ENCODE measurements around the gene ANTXR1. TPM values are rescaled to one million over a fixed set of nuclear protein-coding genes. Genes with fewer than 3 reads are reported as not detected.
A peak's percentile ranks its signal among the peaks of the same experiment; 100 is the strongest.

ANTXR1 gene
- total and polyA plus RNA-seq, 2 experiments from 2014 or later = 24.0 to 36.0 TPM

DNA sequence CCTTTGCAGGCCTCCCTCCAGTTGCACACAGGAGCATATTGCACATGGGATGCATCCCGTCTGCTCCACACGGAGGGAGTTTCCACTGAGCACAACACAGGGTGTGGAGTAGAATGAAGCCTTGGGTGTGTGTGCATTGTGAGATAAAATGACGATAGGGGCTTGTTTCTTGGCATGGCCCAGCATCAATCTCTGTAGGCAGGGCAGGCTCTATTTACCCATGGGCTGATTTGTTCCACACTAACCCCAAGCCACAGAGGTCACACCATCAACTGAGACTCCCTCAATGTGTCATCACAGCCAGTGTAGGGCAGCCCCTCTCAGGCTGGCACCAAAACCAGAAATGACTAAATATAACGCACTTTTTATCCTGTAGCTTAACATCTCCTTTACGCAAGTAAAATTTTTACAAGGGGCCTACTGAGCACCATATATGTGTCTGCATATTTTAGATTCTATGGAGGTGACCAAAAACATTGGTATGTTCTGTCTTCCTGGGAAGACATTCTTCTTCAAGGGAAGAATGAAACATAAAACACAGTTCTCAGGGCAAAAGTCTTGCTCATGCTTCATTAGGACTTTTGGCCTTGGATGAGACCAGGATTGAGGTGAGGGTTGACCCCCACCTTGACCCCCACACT, 41.3 kb upstream of the ANTXR1 start:
- Histone ChIP-seq H3K9me3 (ENCODE audit: low read depth) (no peaks in the 10 kb centered on the region), H3K36me3 (no peaks in the 10 kb centered on the region), H3K4me1 (ENCODE audit: low read depth) (no peaks in the 10 kb centered on the region), H3K4me3 (no peak overlapping the region), H3K27ac (no peak overlapping the region), H3K27me3 (no peaks in the 10 kb centered on the region)
- peak in 1 of 2 donors; percentile 87 for DNase-seq (ENCODE audit: low read depth in 1 of 2, low spot score in 1 of 2)
- no peak for TF ChIP-seq CTCF (IDR thresholded peaks at IDR 0.05; ENCODE audit: low read depth, low read length)

DNA sequence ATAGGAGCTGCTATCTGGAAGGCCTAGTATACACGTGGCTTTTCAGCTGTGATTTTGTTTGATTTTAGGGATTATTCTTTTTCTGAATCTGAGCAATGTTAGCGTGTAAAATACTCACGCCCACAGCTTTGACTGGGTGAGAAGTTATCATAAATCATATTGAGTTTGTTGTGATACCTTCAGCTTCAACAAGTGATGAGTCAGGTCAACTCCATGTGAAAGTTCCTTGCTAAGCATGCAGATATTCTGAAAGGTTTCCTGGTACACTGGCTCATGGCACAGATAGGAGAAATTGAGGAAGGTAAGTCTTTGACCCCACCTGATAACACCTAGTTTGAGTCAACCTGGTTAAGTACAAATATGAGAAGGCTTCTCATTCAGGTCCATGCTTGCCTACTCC, 38.7 kb upstream of the ANTXR1 start, which contains the start of gene GKN1:
GKN1 (plus strand) TSS at position 386 of the 400 bp plus-strand sequence. CDS start 42 bp downstream, outside the sequence.
- H3K4me3 ChIP-seq = no peak within 1 kb of the TSS
- no peak for DNase-seq (ENCODE audit: low read depth in 1 of 2, low spot score in 1 of 2)
- TF ChIP-seq CTCF (IDR thresholded peaks at IDR 0.05; ENCODE audit: low read depth, low read length) = no peak
- no peaks in the 10 kb centered on the region for H3K9me3 ChIP-seq (ENCODE audit: low read depth)
- no peak within 1 kb of the TSS for H3K27ac ChIP-seq
- peaks cover 6% of the 10 kb centered on the region for H3K27me3 ChIP-seq
- H3K36me3 ChIP-seq = no peaks in the 10 kb centered on the region
- no peaks in the 10 kb centered on the region for H3K4me1 ChIP-seq (ENCODE audit: low read depth)

DNA sequence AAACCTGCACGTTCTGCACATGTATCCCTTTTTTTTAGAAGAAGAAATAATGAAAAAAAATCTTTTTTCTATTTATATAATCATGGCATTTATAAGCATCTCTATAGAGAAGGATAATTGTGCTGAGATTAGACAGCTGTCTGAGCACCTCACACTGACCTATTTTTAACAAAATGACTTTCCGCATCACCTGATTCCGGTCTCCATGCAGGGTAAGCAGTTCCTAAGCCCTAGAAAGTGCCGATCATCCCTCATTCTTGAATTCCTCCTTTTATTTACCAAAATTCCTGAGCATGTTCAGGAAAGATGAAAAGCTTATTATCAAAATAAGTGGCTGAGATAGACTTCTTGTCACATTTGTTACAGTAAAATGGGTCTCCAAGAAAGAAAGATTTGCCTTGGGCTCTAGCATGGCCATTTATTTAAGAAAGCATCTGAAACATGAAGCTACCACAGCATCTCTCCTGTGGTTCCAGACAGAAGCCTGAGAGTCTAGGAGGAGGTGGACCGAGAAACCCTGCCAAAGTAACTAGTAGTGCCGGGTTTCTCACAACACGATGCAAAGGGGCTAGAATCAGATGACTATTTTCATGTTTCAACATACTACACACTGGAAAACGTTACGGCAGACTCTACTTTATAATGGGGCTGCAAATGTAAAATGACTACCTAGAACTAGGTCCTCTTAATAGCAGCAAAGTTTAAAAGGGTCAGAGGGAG, 37.9 kb upstream of the ANTXR1 start:
- no peaks in the 10 kb centered on the region for H3K9me3 ChIP-seq (ENCODE audit: low read depth)
- no peak overlapping the region for H3K27ac ChIP-seq
- H3K4me3 ChIP-seq = no peak overlapping the region
- no peak for DNase-seq (ENCODE audit: low read depth in 1 of 2, low spot score in 1 of 2)
- H3K27me3 ChIP-seq = peaks cover 9% of the 10 kb centered on the region
- no peak for TF ChIP-seq CTCF (IDR thresholded peaks at IDR 0.05; ENCODE audit: low read depth, low read length)
- H3K4me1 ChIP-seq (ENCODE audit: low read depth) = no peaks in the 10 kb centered on the region
- no peaks in the 10 kb centered on the region for H3K36me3 ChIP-seq

DNA sequence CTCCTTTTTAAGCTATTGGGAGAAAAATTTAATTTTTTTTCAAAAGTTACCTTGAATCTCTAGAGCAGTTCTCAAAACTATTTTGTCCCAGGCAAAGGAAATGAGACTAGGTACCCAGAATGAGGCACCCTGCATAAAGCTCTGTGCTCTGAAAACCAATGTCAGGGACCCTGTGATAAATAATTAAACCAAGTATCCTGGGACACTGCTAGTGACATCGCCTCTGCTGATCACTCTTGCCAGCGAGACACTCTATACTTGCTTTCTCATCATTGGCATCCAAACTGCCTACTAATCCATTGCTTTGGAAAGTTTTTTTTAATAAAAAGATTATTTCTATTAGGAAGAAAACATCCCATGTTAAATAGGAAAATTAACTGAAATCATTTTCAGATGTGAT, 37.1 kb upstream of the ANTXR1 start:
- no peaks in the 10 kb centered on the region for H3K36me3 ChIP-seq
- H3K9me3 ChIP-seq (ENCODE audit: low read depth) = no peaks in the 10 kb centered on the region
- TF ChIP-seq CTCF (IDR thresholded peaks at IDR 0.05; ENCODE audit: low read depth, low read length) = no peak
- H3K4me1 ChIP-seq (ENCODE audit: low read depth) = no peaks in the 10 kb centered on the region
- H3K4me3 ChIP-seq = no peak overlapping the region
- no peak for DNase-seq (ENCODE audit: low read depth in 1 of 2, low spot score in 1 of 2)
- peaks cover 9% of the 10 kb centered on the region for H3K27me3 ChIP-seq
- no peak overlapping the region for H3K27ac ChIP-seq

DNA sequence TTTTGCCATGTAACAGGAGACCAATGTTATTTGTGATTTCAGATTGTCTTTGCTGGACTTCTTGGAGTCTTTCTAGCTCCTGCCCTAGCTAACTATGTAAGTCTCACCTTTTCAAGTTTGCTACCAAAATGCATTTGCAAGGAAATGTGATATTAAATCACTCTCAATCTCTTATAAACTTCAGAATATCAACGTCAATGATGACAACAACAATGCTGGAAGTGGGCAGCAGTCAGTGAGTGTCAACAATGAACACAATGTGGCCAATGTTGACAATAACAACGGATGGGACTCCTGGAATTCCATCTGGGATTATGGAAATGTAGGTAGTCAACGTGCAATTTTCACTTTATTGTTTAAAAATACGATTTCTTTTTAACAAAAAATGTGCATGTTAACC, 35.5 kb upstream of the ANTXR1 start:
- Histone ChIP-seq H3K27ac (no peak overlapping the region), H3K9me3 (ENCODE audit: low read depth) (no peaks in the 10 kb centered on the region), H3K4me1 (ENCODE audit: low read depth) (no peaks in the 10 kb centered on the region), H3K27me3 (peaks cover 9% of the 10 kb centered on the region), H3K4me3 (no peak overlapping the region), H3K36me3 (no peaks in the 10 kb centered on the region)
- TF ChIP-seq CTCF (IDR thresholded peaks at IDR 0.05; ENCODE audit: low read depth, low read length) = no peak
- DNase-seq (ENCODE audit: low read depth in 1 of 2, low spot score in 1 of 2) = no peak
